Keratinocyte (primary cell): ENCODE measurements around the gene L3MBTL4. TPM values are rescaled to one million over a fixed set of nuclear protein-coding genes. Genes with fewer than 3 reads are reported as not detected.

Source experiments
- DNase-seq: peaks from one replicate; pipeline ENCODE4 v3.0.0-alpha.2; 2011; ENCODE audit warnings: low read depth, missing footprints, low spot score
- FAIRE-seq: peaks from 2 replicates; lab custom pipeline; 2011; peaks lifted over from hg19 to GRCh38; lab: Jason Lieb, UNC
- H2AFZ ChIP-seq: 2 replicates; pipeline ENCODE4 v1.6.0; 2012; ENCODE audit warnings: low read length, control low read depth, inconsistent platforms; ENCODE audit not compliant: control insufficient read depth
- H3K27ac ChIP-seq: 2 replicates; pipeline ENCODE4 v1.5.1; 2011; ENCODE audit warnings: low read length; ENCODE audit not compliant: control insufficient read depth, insufficient read depth
- H3K27me3 ChIP-seq: 3 replicates; pipeline ENCODE4 v1.6.0; 2011; ENCODE audit warnings: low read length; ENCODE audit not compliant: control insufficient read depth, insufficient read depth; ENCODE audit errors: extremely low read depth
- H3K36me3 ChIP-seq, 2 experiments: 2 replicates in 1 of 2; 3 replicates in 1 of 2; pipeline ENCODE4 v1.5.1; 2011; ENCODE audit warnings: low read length in 2 of 2, mild to moderate bottlenecking in 1 of 2; ENCODE audit not compliant: control insufficient read depth in 2 of 2, insufficient read depth in 2 of 2; ENCODE audit errors: extremely low read depth in 1 of 2
- H3K4me1 ChIP-seq: 3 replicates; pipeline ENCODE4 v1.5.1; 2011; ENCODE audit warnings: low read length; ENCODE audit not compliant: control insufficient read depth, insufficient read depth; ENCODE audit errors: extremely low read depth
- H3K4me2 ChIP-seq: 3 replicates; pipeline ENCODE4 v1.6.0; 2011; ENCODE audit warnings: low read depth, low read length; ENCODE audit not compliant: control insufficient read depth, insufficient read depth; ENCODE audit errors: extremely low read depth
- H3K4me3 ChIP-seq, 3 experiments: fragments of 200-600 bp in 1 of 3; sonication (generic) in 1 of 3; 2 replicates in 2 of 3; 3 replicates in 1 of 3; pipeline ENCODE4 v1.5.1; 2011 to 2016; ENCODE audit warnings: low read length in 3 of 3, mild to moderate bottlenecking in 3 of 3, control low read depth in 2 of 3, inconsistent platforms in 1 of 3, low read depth in 1 of 3, mixed read lengths in 1 of 3, mixed run types in 1 of 3, moderate library complexity in 1 of 3; ENCODE audit not compliant: control insufficient read depth in 2 of 3, insufficient read depth in 2 of 3; ENCODE audit errors: extremely low read depth in 1 of 3
- H3K79me2 ChIP-seq: 2 replicates; pipeline ENCODE4 v1.6.0; 2012; ENCODE audit warnings: low read length; ENCODE audit not compliant: control insufficient read depth, insufficient read depth
- H3K9ac ChIP-seq: 3 replicates; pipeline ENCODE4 v1.6.0; 2011; ENCODE audit warnings: low read length; ENCODE audit not compliant: control insufficient read depth, insufficient read depth; ENCODE audit errors: extremely low read depth
- H3K9me1 ChIP-seq: 3 replicates; pipeline ENCODE4 v1.6.0; 2011; ENCODE audit warnings: low read length; ENCODE audit not compliant: control insufficient read depth, insufficient read depth; ENCODE audit errors: extremely low read depth
- H3K9me3 ChIP-seq: 2 replicates; pipeline ENCODE4 v1.5.1; 2012; ENCODE audit warnings: low read depth, low read length; ENCODE audit not compliant: control insufficient read depth
- H4K20me1 ChIP-seq: 3 replicates; pipeline ENCODE4 v1.6.0; 2011; ENCODE audit warnings: low read length; ENCODE audit not compliant: control insufficient read depth, insufficient read depth; ENCODE audit errors: extremely low read depth
- CTCF ChIP-seq, 3 experiments: IDR thresholded peaks in 1 of 3; conservative IDR thresholded peaks in 1 of 3; optimal IDR thresholded peaks in 1 of 3; 2 replicates in 2 of 3; 3 replicates in 1 of 3; pipeline versions ENCODE3 to v1.5.1; 2011; ENCODE audit warnings: low read length in 3 of 3, mild to moderate bottlenecking in 3 of 3, moderate library complexity in 2 of 3, control low read depth in 1 of 3, inconsistent platforms in 1 of 3; ENCODE audit not compliant: insufficient read depth in 2 of 3; ENCODE audit errors: extremely low read depth in 1 of 3
- EZH2 ChIP-seq: IDR thresholded peaks from one replicate; pipeline ENCODE4 v1.6.1; 2012; ENCODE audit warnings: inconsistent platforms, mild to moderate bottlenecking, low read length, moderate library complexity
- dilution Hi-C: fragments of 300-500 bp; cut with MboI; formaldehyde crosslinking; loops from one replicate; pipeline ENCODE4 v1.7.0; 2020; ENCODE audit warnings: low sequenced_read_pairs; ENCODE audit not compliant: extremely low pct_ligation_motif_present
- polyA plus RNA-seq, 5 experiments: library from polyadenylated mRNA; depleted of rRNA in 3 of 5; stranded (reverse) in 3 of 5; stranded (forward) in 1 of 5; unstranded in 1 of 5; fragments of >200 nt; gene quantifications; 1 replicate in 1 of 5; 2 replicates in 3 of 5; 3 replicates in 1 of 5; pipeline versions ENCODE4 v1.2.1 to v1.2.3, GENCODE V29; 2011 to 2012; ENCODE audit warnings: missing spikeins in 2 of 5, low read depth in 1 of 5, low replicate concordance in 1 of 5

Gene L3MBTL4
- polyA plus RNA-seq, 1 donor (not counting 4 experiments of a cell fraction or from before 2014, with no cell fraction given), result 0.17 TPM

GRCh38 chr18:6368017-6368416 lies 46.7 kb downstream of the L3MBTL4 start:
- Histone ChIP-seq H3K27ac (no peak overlapping the region), H4K20me1 (no peaks in the 10 kb centered on the region), H3K4me2 (no peak overlapping the region), H3K9ac (no peak overlapping the region), H3K79me2 (no peaks in the 10 kb centered on the region), H2AFZ (no peak overlapping the region), H3K9me1 (no peaks in the 10 kb centered on the region), H3K27me3 (no peaks in the 10 kb centered on the region), H3K9me3 (no peaks in the 10 kb centered on the region), H3K4me1 (no peaks in the 10 kb centered on the region), H3K36me3 (no peaks in the 10 kb centered on the region), H3K4me3 (no peak overlapping the region)
- DNase-seq (no peak), FAIRE-seq (no peak)
- dilution Hi-C loops, result no loop called here
- no peak for TF ChIP-seq EZH2

- no peaks in the 10 kb centered on the region for H3K9me1 ChIP-seq
- H3K9me3 ChIP-seq, result no peaks in the 10 kb centered on the region
- no peaks in the 10 kb centered on the region for H3K4me1 ChIP-seq
- no peak overlapping the region for H3K4me2 ChIP-seq
- H2AFZ ChIP-seq, result no peak overlapping the region
- no peaks in the 10 kb centered on the region for H4K20me1 ChIP-seq
- no peaks in the 10 kb centered on the region for H3K79me2 ChIP-seq
- no peak for FAIRE-seq
- H3K9ac ChIP-seq, result no peak overlapping the region
- no peak overlapping the region for H3K4me3 ChIP-seq
- no peak for DNase-seq
- no peak for TF ChIP-seq EZH2
- no peak for TF ChIP-seq CTCF (optimal IDR thresholded peaks at IDR 0.05 in 1 of 3, IDR thresholded peaks at IDR 0.05 in 1 of 3, conservative IDR thresholded peaks at IDR 0.05 in 1 of 3; ENCODE audit: extremely low read depth in 1 of 3, insufficient read depth in 2 of 3, low read length in 3 of 3)
- no peaks in the 10 kb centered on the region for H3K36me3 ChIP-seq
- H3K27ac ChIP-seq, result no peak overlapping the region
- no peaks in the 10 kb centered on the region for H3K27me3 ChIP-seq
- dilution Hi-C loops, result no loop called here
Observed at GRCh38 chr18:6367208-6367607, 47.5 kb downstream of the L3MBTL4 start.

GRCh38 chr18:6366776-6367175 lies 47.9 kb downstream of the L3MBTL4 start:
- H4K20me1 ChIP-seq, result no peaks in the 10 kb centered on the region
- FAIRE-seq (no peak), DNase-seq (no peak)
- H2AFZ ChIP-seq, result no peak overlapping the region
- H3K9me1 ChIP-seq, result no peaks in the 10 kb centered on the region
- H3K9ac ChIP-seq, result no peak overlapping the region
- H3K4me3 ChIP-seq, result no peak overlapping the region
- H3K4me2 ChIP-seq, result no peak overlapping the region
- dilution Hi-C loops, result no loop called here
- H3K79me2 ChIP-seq, result no peaks in the 10 kb centered on the region
- H3K27ac ChIP-seq, result no peak overlapping the region
- no peaks in the 10 kb centered on the region for H3K27me3 ChIP-seq
- no peaks in the 10 kb centered on the region for H3K4me1 ChIP-seq
- H3K36me3 ChIP-seq, result no peaks in the 10 kb centered on the region
- no peaks in the 10 kb centered on the region for H3K9me3 ChIP-seq
- TF ChIP-seq EZH2 (no peak), CTCF (optimal IDR thresholded peaks at IDR 0.05 in 1 of 3, IDR thresholded peaks at IDR 0.05 in 1 of 3, conservative IDR thresholded peaks at IDR 0.05 in 1 of 3; ENCODE audit: extremely low read depth in 1 of 3, insufficient read depth in 2 of 3, low read length in 3 of 3) (no peak)
